ENCODE data around the gene CCN5.

The CCN5 gene

GRCh38 chr20:44716309-44717106 lies 1.3 kb downstream of the CCN5 start:
- DNase-seq = no peak

- no peak for DNase-seq
Measured at GRCh38 chr20:44717986-44718385, 2.8 kb downstream of the CCN5 start.

- DNase-seq = no peak
Measured at GRCh38 chr20:44719841-44720240, 4.7 kb downstream of the CCN5 start.

GRCh38 chr20:44720621-44720996 lies 5.4 kb downstream of the CCN5 start:
- DNase-seq = no peak

DNA sequence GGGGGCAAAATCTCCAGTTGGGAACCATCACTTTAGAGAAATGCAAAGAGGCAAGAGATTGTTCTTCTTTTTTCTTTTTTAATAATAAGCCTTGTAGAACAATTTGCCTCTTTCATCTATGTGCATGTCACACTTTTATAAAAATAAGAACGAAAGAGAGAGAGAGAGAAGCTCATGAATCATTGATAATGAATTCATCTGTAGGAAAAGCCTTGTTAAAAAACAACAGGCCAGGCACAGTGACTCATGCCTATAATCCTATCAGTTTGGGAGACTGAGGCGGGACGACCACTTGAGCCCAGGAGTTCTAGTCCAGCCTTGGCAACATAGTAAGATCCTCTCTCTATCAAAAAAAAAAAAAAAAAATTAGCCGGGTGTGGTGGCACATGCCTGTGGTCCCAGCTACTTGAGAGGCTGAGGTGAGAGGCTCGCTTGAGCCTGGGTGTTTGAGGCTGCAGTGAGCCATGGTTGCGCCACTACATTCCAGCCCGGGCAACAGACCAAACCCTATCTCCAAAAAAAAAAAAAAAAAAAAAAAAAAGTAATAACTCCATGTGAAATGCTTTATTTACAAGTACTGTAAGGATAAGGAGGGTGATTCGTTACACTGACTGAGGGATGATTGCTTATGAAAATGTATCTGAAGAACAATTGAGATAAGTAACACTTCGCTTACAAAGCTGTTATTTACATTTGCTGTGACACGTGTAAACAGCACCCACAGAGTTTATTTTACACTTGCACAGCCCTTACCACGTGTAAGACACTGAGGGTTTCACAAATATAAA lies 6.0 kb downstream of the CCN5 start:
- peak; percentile 87 for DNase-seq

- no peak for DNase-seq
Measured at GRCh38 chr20:44721785-44722054, 6.6 kb downstream of the CCN5 start.

GRCh38 chr20:44722990-44723389 lies 7.8 kb downstream of the CCN5 start:
- DNase-seq = no peak

DNA sequence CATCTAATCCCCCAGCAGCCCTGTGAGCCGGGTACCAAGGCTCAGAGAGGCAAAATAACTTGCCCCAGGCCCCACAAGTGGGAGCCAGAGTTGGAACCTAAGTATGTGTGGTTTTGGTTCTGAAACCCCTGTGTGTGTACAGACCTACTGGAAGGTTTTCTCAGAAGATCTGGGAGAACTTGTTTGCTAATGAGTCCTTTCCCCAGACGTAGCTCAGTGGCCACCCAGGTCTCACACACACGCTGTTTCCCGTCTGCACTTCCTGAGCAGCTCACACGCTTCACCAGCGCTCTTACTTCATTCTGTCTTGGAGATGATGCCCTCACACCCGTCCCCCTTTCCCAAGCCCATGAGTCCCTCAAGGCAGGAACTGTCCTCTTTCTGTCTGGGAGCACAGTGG lies 8.2 kb downstream of the CCN5 start:
- no peak for DNase-seq

GRCh38 chr20:44723798-44724362 lies 8.7 kb downstream of the CCN5 start:
- DNase-seq = no peak

- DNase-seq = no peak
Measured at GRCh38 chr20:44724423-44725091, 9.4 kb downstream of the CCN5 start.

- DNase-seq = no peak
Measured at GRCh38 chr20:44725837-44726236, 10.7 kb downstream of the CCN5 start.

DNA sequence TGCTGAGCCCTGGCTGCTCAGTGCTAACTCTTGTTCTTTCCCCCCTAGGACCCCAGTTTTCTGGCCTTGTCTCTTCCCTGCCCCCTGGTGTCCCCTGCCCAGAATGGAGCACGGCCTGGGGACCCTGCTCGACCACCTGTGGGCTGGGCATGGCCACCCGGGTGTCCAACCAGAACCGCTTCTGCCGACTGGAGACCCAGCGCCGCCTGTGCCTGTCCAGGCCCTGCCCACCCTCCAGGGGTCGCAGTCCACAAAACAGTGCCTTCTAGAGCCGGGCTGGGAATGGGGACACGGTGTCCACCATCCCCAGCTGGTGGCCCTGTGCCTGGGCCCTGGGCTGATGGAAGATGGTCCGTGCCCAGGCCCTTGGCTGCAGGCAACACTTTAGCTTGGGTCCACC lies 11.9 kb downstream of the CCN5 start:
- no peak for DNase-seq

DNA sequence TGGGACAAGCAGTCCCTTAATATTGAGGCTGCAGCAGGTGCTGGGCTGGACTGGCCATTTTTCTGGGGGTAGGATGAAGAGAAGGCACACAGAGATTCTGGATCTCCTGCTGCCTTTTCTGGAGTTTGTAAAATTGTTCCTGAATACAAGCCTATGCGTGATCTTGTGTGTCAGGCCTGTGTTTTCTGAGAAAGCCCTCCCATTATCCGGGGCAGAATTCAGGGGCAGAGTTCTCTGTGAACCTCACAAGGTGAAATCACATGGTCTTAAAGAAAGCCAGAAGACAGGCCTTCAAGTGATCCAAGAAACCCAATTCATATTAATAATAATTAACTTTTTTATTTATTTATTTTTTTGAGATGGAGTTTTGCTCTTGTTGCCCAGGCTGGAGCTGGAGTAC lies 12.5 kb downstream of the CCN5 start:
- DNase-seq = no peak

GRCh38 chr20:44728801-44729443 lies 13.8 kb downstream of the CCN5 start:
- DNase-seq = peak; percentile 95

- peak; percentile 82 for DNase-seq
Measured at GRCh38 chr20:44730441-44730840, 15.3 kb downstream of the CCN5 start.

- no peak for DNase-seq
Measured at GRCh38 chr20:44731657-44732056, 16.5 kb downstream of the CCN5 start.

- DNase-seq = no peak
Measured at GRCh38 chr20:44732327-44732726, 17.2 kb downstream of the CCN5 start.

- DNase-seq = peak; percentile 31
Measured at GRCh38 chr20:44733341-44734069, 18.3 kb downstream of the CCN5 start.

- DNase-seq = peak; percentile 23
Measured at GRCh38 chr20:44734938-44735337, 19.8 kb downstream of the CCN5 start.

DNA sequence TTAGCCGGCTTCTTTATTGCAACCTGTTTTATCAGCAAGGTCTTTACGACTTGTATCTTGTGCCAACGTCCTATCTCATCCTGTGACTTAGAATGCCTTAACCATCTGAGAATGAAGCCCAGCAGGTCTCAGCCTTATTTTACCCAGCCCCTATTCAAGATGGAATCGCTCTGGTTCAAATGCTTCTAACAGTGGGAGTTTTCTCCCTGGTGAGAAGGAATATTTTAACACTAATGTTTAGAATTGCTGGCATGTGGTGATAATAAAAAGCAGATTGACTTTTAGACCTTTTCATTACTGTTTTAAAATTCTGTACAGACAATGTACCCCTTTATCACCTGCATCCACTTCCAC lies 20.6 kb downstream of the CCN5 start:
- no peak for DNase-seq

- DNase-seq = peak; percentile 19
Measured at GRCh38 chr20:44736170-44737021, 21.2 kb downstream of the CCN5 start.

- no peak for DNase-seq
Measured at GRCh38 chr20:44737116-44737515, 21.9 kb downstream of the CCN5 start.
